ENCODE data around the gene PNPLA6.
"Not testable (repeated sequence)": the region's sequence is repeated elsewhere in the genome, so short reads cannot be mapped to it uniquely, and the experiment has no call there.

PNPLA6 gene

GRCh38 chr19:7575434-7576040, 40.0 kb downstream of the PNPLA6 start:
- no peak for TF ChIP-seq CTCF (IDR thresholded peaks at IDR 0.05; ENCODE audit: borderline replicate concordance, control extremely low read depth, extremely low read depth, insufficient read depth, missing control alignments)
- no peak for DNase-seq (ENCODE audit: low spot score)
- in situ Hi-C loops (cut with MboI; ENCODE audit: low sequenced_read_pairs, unreplicated experiment) = no loop called here

- in situ Hi-C loops (cut with MboI; ENCODE audit: low sequenced_read_pairs, unreplicated experiment); DNase-seq (ENCODE audit: low spot score): not testable (repeated sequence)
Measured at GRCh38 chr19:7577422-7577821, 41.9 kb downstream of the PNPLA6 start.

DNA sequence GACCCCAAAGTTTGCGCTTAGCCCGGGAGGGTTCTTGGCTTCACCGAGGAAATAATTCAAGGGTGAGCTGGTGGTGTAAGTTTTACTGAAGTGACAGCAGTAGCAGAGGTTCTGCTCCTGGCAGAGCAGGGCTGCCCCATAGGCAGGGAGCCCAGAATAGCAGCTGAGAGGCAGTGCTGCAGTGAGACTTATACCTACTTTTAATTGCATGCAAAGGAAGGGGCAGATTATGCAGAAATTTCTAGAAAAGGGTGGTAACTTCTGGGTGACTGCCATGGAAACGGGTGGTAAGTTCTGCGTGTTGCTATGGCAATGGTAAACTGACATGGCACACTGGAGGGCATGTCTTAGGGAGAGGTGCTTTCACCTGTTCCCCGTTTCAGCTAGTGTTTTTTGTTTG, 42.6 kb downstream of the PNPLA6 start:
- no peak for TF ChIP-seq CTCF (IDR thresholded peaks at IDR 0.05; ENCODE audit: borderline replicate concordance, control extremely low read depth, extremely low read depth, insufficient read depth, missing control alignments)
- no peak for DNase-seq (ENCODE audit: low spot score)
- in situ Hi-C loops (cut with MboI; ENCODE audit: low sequenced_read_pairs, unreplicated experiment) = no loop called here

DNA sequence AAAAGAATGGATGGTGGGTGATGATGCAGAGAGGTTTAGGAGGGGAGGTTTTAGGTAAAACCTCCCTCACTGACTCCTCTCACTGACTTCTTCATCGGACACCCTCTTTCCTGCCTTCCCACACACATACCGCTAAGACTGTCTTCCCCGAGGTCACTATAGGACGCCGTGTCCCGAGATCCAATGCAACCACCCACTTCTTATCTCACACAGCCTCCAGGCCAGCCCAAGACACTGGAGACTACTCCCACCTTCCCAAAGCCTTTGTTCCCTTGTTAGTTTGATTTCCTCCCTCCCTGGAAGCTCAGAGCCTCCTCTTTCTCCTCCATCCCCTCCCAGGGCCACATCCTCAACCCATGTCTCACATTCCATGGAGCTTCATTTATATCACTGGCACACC, 43.7 kb downstream of the PNPLA6 start:
- in situ Hi-C loops (cut with MboI; ENCODE audit: low sequenced_read_pairs, unreplicated experiment) = no loop called here
- no peak for TF ChIP-seq CTCF (IDR thresholded peaks at IDR 0.05; ENCODE audit: borderline replicate concordance, control extremely low read depth, extremely low read depth, insufficient read depth, missing control alignments)
- DNase-seq (ENCODE audit: low spot score) = no peak

- in situ Hi-C loops (cut with MboI; ENCODE audit: low sequenced_read_pairs, unreplicated experiment) = no loop called here
- no peak for TF ChIP-seq CTCF (IDR thresholded peaks at IDR 0.05; ENCODE audit: borderline replicate concordance, control extremely low read depth, extremely low read depth, insufficient read depth, missing control alignments)
- DNase-seq (ENCODE audit: low spot score) = no peak
Measured at GRCh38 chr19:7582446-7582845, 46.9 kb downstream of the PNPLA6 start.

DNA sequence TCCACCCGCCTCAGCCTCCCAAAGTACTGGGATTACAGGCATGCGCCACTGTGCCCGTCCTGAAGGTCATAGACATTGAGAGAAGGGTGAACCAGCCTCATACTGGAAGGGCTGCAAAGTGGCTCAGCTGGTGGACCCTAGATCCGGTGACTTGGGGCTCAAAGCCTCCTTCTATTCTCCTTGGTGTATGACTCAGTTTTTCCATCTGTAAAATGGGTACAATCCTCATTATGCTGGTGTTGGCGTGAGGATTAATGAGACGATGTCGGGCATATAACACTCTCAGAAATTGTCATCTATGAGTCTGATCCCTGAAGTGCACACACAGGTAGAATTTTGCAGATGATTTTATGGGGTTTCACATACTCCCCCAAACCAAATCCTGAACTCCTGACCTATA, 54.3 kb downstream of the PNPLA6 start:
- TF ChIP-seq CTCF (IDR thresholded peaks at IDR 0.05; ENCODE audit: borderline replicate concordance, control extremely low read depth, extremely low read depth, insufficient read depth, missing control alignments) = no peak
- in situ Hi-C loops (cut with MboI; ENCODE audit: low sequenced_read_pairs, unreplicated experiment) = no loop called here
- DNase-seq (ENCODE audit: low spot score) = no peak

DNA sequence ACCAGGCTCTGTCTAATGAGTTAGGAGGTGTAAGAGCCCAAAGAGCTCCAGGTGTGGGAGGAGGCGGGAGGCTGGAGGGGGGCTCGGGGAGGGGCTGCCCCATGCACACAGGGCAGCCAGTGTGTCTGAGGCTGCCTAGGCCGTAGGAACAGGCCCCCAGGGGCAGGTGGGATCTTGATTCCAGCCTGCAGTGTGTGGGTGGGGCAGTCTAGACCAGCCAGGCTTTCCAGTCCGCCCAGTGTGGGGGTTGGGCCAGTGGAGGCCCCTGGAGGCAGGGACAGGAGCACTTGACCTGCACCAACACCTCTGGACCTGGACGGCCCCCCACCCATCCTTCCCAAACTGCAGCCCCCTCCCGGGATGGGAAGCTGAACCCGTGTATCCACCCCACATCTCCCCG, 54.7 kb downstream of the PNPLA6 start:
- no peak for TF ChIP-seq CTCF (IDR thresholded peaks at IDR 0.05; ENCODE audit: borderline replicate concordance, control extremely low read depth, extremely low read depth, insufficient read depth, missing control alignments)

More for the DNA sequence above, 54.7 kb downstream of the PNPLA6 start:
- in situ Hi-C loops (cut with MboI; ENCODE audit: low sequenced_read_pairs, unreplicated experiment) = no loop called here
- no peak for DNase-seq (ENCODE audit: low spot score)
